Endothelial cell of umbilical vein (primary cell): Measurements from ENCODE around the gene ABTB2. TPM values are rescaled to one million over a fixed set of nuclear protein-coding genes. Genes with fewer than 3 reads are reported as not detected.

Source experiments
- BruUV-seq: library from RNA; stranded (reverse); fragments of 400-500 nt; replicated peaks from 2 replicates; lab custom pipeline; 2021; lab: Mats Ljungman, UMichigan
- CTCF ChIA-PET: fragments of 300-600, 350-600 bp; sonication (Branson Sonifier 250); formaldehyde crosslinking; loops from one replicate; lab custom pipeline; 2021; ENCODE audit warnings: antibody characterized with exemption, inconsistent platforms; lab: Charles Lee
- POLR2A ChIA-PET: fragments of 300-600, 350-600 bp; sonication (Branson Sonifier 250); formaldehyde crosslinking; loops from one replicate; lab custom pipeline; 2021; ENCODE audit warnings: antibody characterized with exemption, inconsistent platforms; lab: Charles Lee
- DNase-seq: peaks from one replicate; pipeline ENCODE4 v3.0.0-alpha.2; 2011; ENCODE audit warnings: low read depth, low spot score
- FAIRE-seq: peaks from 2 replicates; lab custom pipeline; 2011; peaks lifted over from hg19 to GRCh38; lab: Jason Lieb, UNC
- H2AFZ ChIP-seq: 2 replicates; pipeline ENCODE4 v1.6.0; 2012; ENCODE audit warnings: low read depth, low read length, control low read depth, inconsistent platforms
- H3K27ac ChIP-seq: 2 replicates; pipeline ENCODE4 v1.5.1; 2011; ENCODE audit warnings: low read depth, mild to moderate bottlenecking, control low read depth, low read length, moderate library complexity; ENCODE audit not compliant: insufficient read depth
- H3K27me3 ChIP-seq, 2 experiments: 2 replicates each; pipeline versions ENCODE4 v1.6.0 to v1.6.1; 2011; ENCODE audit warnings: low read length in 2 of 2, mixed read lengths in 1 of 2; ENCODE audit not compliant: control insufficient read depth in 2 of 2, insufficient read depth in 2 of 2
- H3K36me3 ChIP-seq, 2 experiments: 2 replicates in 1 of 2; 3 replicates in 1 of 2; pipeline ENCODE4 v1.5.1; 2011; ENCODE audit warnings: low read length in 2 of 2, mild to moderate bottlenecking in 1 of 2, moderate library complexity in 1 of 2; ENCODE audit not compliant: control insufficient read depth in 2 of 2, insufficient read depth in 2 of 2; ENCODE audit errors: extremely low read depth in 1 of 2
- H3K4me1 ChIP-seq: 3 replicates; pipeline ENCODE4 v1.5.1; 2011; ENCODE audit warnings: mild to moderate bottlenecking, low read length; ENCODE audit not compliant: control insufficient read depth, insufficient read depth; ENCODE audit errors: extremely low read depth
- H3K4me2 ChIP-seq: 2 replicates; pipeline ENCODE4 v1.6.1; 2011; ENCODE audit warnings: low read length, control low read depth, mixed read lengths; ENCODE audit not compliant: insufficient read depth
- H3K4me3 ChIP-seq, 3 experiments: fragments of 200-600 bp in 1 of 3; sonication (generic), shearing (Covaris generic) in 1 of 3; replicated peaks in 1 of 3; 2 replicates each; pipeline ENCODE4 v1.5.1; 2011 to 2016; ENCODE audit warnings: control low read depth in 3 of 3, low read length in 3 of 3, mild to moderate bottlenecking in 2 of 3, inconsistent platforms in 1 of 3, low read depth in 1 of 3, moderate library complexity in 1 of 3; ENCODE audit not compliant: insufficient read depth in 1 of 3
- H3K79me2 ChIP-seq: 2 replicates; pipeline ENCODE4 v1.6.0; 2012; ENCODE audit warnings: low read length, inconsistent platforms; ENCODE audit not compliant: control insufficient read depth, insufficient read depth
- H3K9ac ChIP-seq: replicated peaks from 2 replicates; pipeline ENCODE3; 2011; ENCODE audit warnings: low read length, control low read depth; ENCODE audit not compliant: insufficient read depth; ENCODE audit errors: extremely low read depth
- H3K9me1 ChIP-seq: replicated peaks from 3 replicates; pipeline ENCODE4 v1.6.0; 2011; ENCODE audit warnings: mild to moderate bottlenecking, low read length; ENCODE audit not compliant: control insufficient read depth, insufficient read depth; ENCODE audit errors: extremely low read depth
- H3K9me3 ChIP-seq: replicated peaks from 2 replicates; pipeline ENCODE4 v1.5.1; 2012; ENCODE audit warnings: low read length, inconsistent platforms; ENCODE audit not compliant: control insufficient read depth, insufficient read depth
- H4K20me1 ChIP-seq: replicated peaks from 2 replicates; pipeline ENCODE3; 2011; ENCODE audit warnings: mild to moderate bottlenecking, low read length; ENCODE audit not compliant: control insufficient read depth, insufficient read depth; ENCODE audit errors: extremely low read depth
- EZH2 ChIP-seq: IDR thresholded peaks from 2 replicates; pipeline ENCODE4 v1.6.1; 2012; ENCODE audit warnings: borderline replicate concordance, low read depth, mild to moderate bottlenecking, moderate library complexity, low read length, inconsistent platforms; ENCODE audit not compliant: severe bottlenecking
- GATA2 ChIP-seq: IDR thresholded peaks from 2 replicates; pipeline ENCODE4 v1.7.0; 2011; ENCODE audit warnings: low read depth, mild to moderate bottlenecking, moderate library complexity, mixed read lengths, low read length; ENCODE audit not compliant: insufficient read length, insufficient read depth
- JUN ChIP-seq: IDR thresholded peaks from 2 replicates; pipeline ENCODE4 v1.6.1; 2011; ENCODE audit warnings: borderline replicate concordance, low read depth; ENCODE audit not compliant: insufficient read length, insufficient read depth
- MYC ChIP-seq: IDR thresholded peaks from one replicate; pipeline ENCODE4 v1.6.1; 2011; ENCODE audit warnings: mild to moderate bottlenecking, low read depth, low read length
- POLR2A ChIP-seq: IDR thresholded peaks from 2 replicates; pipeline ENCODE4 v1.6.1; 2012; ENCODE audit warnings: low read depth, mild to moderate bottlenecking, control low read depth, low read length
- dilution Hi-C: fragments of 300-500 bp; cut with MboI; formaldehyde crosslinking; loops from one replicate; pipeline ENCODE4 v1.15.0; 2019; ENCODE audit warnings: low sequenced_read_pairs; ENCODE audit not compliant: extremely low pct_ligation_motif_present
- intact Hi-C: fragments of 100-400 bp; cut with micrococcal nuclease; formaldehyde crosslinking; loops from one replicate; pipeline ENCODE4 v1.10.0; 2022
- polyA plus RNA-seq, 4 experiments: library from polyadenylated mRNA; depleted of rRNA in 3 of 4; stranded (reverse) in 3 of 4; unstranded in 1 of 4; fragments of >200 nt; gene quantifications; 2 replicates each; pipeline versions ENCODE4 v1.2.1 to v1.2.3, GENCODE V29; 2011 to 2012; ENCODE audit warnings: missing spikeins in 1 of 4
- total RNA-seq: library from RNA; stranded (reverse); gene quantifications from 2 replicates; pipeline ENCODE4 v1.2.3, GENCODE V29; 2021
- TF ChIP-seq, protein P1 (sequence below), 2 donors: IDR thresholded peaks; 1 replicate in 1 of 2; 2 replicates in 1 of 2; pipeline ENCODE4 v1.5.1; 2011; ENCODE audit warnings: low read length in 2 of 2, mild to moderate bottlenecking in 2 of 2, moderate library complexity in 2 of 2, control low read depth in 1 of 2, inconsistent platforms in 1 of 2, low read depth in 1 of 2; ENCODE audit not compliant: insufficient read depth in 1 of 2; ENCODE audit errors: extremely low read depth in 1 of 2
- TF ChIP-seq, protein P2 (sequence below): IDR thresholded peaks from 2 replicates; pipeline ENCODE4 v1.6.1; 2011; ENCODE audit not compliant: insufficient read depth, insufficient read length

The ABTB2 gene
- total and polyA plus RNA-seq, 2 donors (not counting 3 experiments of a cell fraction or from before 2014, with no cell fraction given), result 0.11 to 0.14 TPM

GRCh38 chr11:34151166-34151565, 206.6 kb downstream of the ABTB2 start:
- Histone ChIP-seq H3K9me1 (no peaks in the 10 kb centered on the region), H3K27me3 (no peaks in the 10 kb centered on the region), H3K4me2 (no peak overlapping the region), H3K9ac (no peak overlapping the region), H3K9me3 (no peaks in the 10 kb centered on the region), H3K36me3 (peaks cover 5 to 11% of the 10 kb centered on the region in 2 experiments), H3K27ac (no peak overlapping the region), H2AFZ (no peak overlapping the region), H3K79me2 (no peaks in the 10 kb centered on the region), H4K20me1 (no peaks in the 10 kb centered on the region), H3K4me1 (no peaks in the 10 kb centered on the region), H3K4me3 (no peak overlapping the region)
- dilution Hi-C loops, result no loop called here
- intact Hi-C loops, result no loop called here
- ChIA-PET CTCF (interaction anchor here (0.9 to 1.4 kb wide), 5 partner anchors 11 to 317 kb away, joined by 3 to 8 read pairs (median 3); no protein-coding TSS in a partner anchor), POLR2A (no interaction called here)
- DNase-seq (no peak), FAIRE-seq (no peak)
- TF ChIP-seq JUN (no peak), POLR2A (no peak), MYC (no peak), GATA2 (no peak), EZH2 (no peak)
- TF ChIP-seq, protein P1, sequence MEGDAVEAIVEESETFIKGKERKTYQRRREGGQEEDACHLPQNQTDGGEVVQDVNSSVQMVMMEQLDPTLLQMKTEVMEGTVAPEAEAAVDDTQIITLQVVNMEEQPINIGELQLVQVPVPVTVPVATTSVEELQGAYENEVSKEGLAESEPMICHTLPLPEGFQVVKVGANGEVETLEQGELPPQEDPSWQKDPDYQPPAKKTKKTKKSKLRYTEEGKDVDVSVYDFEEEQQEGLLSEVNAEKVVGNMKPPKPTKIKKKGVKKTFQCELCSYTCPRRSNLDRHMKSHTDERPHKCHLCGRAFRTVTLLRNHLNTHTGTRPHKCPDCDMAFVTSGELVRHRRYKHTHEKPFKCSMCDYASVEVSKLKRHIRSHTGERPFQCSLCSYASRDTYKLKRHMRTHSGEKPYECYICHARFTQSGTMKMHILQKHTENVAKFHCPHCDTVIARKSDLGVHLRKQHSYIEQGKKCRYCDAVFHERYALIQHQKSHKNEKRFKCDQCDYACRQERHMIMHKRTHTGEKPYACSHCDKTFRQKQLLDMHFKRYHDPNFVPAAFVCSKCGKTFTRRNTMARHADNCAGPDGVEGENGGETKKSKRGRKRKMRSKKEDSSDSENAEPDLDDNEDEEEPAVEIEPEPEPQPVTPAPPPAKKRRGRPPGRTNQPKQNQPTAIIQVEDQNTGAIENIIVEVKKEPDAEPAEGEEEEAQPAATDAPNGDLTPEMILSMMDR (IDR thresholded peaks at IDR 0.05; ENCODE audit: extremely low read depth in 1 of 2, insufficient read depth in 1 of 2, low read depth in 1 of 2, low read length in 2 of 2), result no peak
- TF ChIP-seq, protein P2, sequence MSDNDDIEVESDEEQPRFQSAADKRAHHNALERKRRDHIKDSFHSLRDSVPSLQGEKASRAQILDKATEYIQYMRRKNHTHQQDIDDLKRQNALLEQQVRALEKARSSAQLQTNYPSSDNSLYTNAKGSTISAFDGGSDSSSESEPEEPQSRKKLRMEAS, result no peak
- no TSS peak for BruUV-seq
